Activated CD8-positive, alpha-beta memory T cell treated with anti-CD3 and anti-CD28 coated beads for 4 hours (primary cell): ENCODE measurements around the gene CNTNAP4.

ENCODE experiments used
- DNase-seq, 2 donors: peaks; one replicate each; pipeline ENCODE4 v3.0.0-alpha.2; 2020; ENCODE audit warnings: low read depth in 2 of 2

Gene CNTNAP4

GRCh38 chr16:76309639-76310335, 32.6 kb downstream of the CNTNAP4 start:
- no peak for DNase-seq

GRCh38 chr16:76311260-76311659, 34.1 kb downstream of the CNTNAP4 start:
- no peak for DNase-seq

- DNase-seq = no peak
Measured at GRCh38 chr16:76318565-76318964, 41.4 kb downstream of the CNTNAP4 start.

GRCh38 chr16:76329106-76329505, 51.9 kb downstream of the CNTNAP4 start:
- no peak for DNase-seq

GRCh38 chr16:76335180-76335974, 58.2 kb downstream of the CNTNAP4 start:
- DNase-seq = no peak

GRCh38 chr16:76336112-76336511, 58.9 kb downstream of the CNTNAP4 start:
- no peak for DNase-seq

- DNase-seq = no peak
Measured at GRCh38 chr16:76338472-76338871, 61.3 kb downstream of the CNTNAP4 start.

GRCh38 chr16:76343769-76344168, 66.6 kb downstream of the CNTNAP4 start:
- DNase-seq = no peak

- no peak for DNase-seq
Measured at GRCh38 chr16:76345163-76345661, 68.0 kb downstream of the CNTNAP4 start.

- DNase-seq = no peak
Measured at GRCh38 chr16:76346210-76346609, 69.0 kb downstream of the CNTNAP4 start.

GRCh38 chr16:76351441-76351840, 74.2 kb downstream of the CNTNAP4 start:
- no peak for DNase-seq

GRCh38 chr16:76360404-76360803, 83.2 kb downstream of the CNTNAP4 start:
- DNase-seq = no peak

- no peak for DNase-seq
Measured at GRCh38 chr16:76370344-76370743, 93.1 kb downstream of the CNTNAP4 start.

GRCh38 chr16:76371441-76371840, 94.2 kb downstream of the CNTNAP4 start:
- DNase-seq = no peak

- DNase-seq = no peak
Measured at GRCh38 chr16:76373998-76374397, 96.8 kb downstream of the CNTNAP4 start.

- no peak for DNase-seq
Measured at GRCh38 chr16:76376988-76377387, 99.8 kb downstream of the CNTNAP4 start.

- DNase-seq = no peak
Measured at GRCh38 chr16:76378020-76378419, 100.8 kb downstream of the CNTNAP4 start.

- no peak for DNase-seq
Measured at GRCh38 chr16:76381096-76381495, 103.9 kb downstream of the CNTNAP4 start.

- no peak for DNase-seq
Measured at GRCh38 chr16:76385601-76386230, 108.5 kb downstream of the CNTNAP4 start.

- no peak for DNase-seq
Measured at GRCh38 chr16:76386784-76387183, 109.6 kb downstream of the CNTNAP4 start.

GRCh38 chr16:76387994-76388393, 110.8 kb downstream of the CNTNAP4 start:
- DNase-seq = no peak

GRCh38 chr16:76389126-76389525, 111.9 kb downstream of the CNTNAP4 start:
- DNase-seq = no peak

- DNase-seq = no peak
Measured at GRCh38 chr16:76390476-76390875, 113.3 kb downstream of the CNTNAP4 start.
